ENCODE data around the gene WDSUB1.

The WDSUB1 gene

GRCh38 chr2:159285929-159286708 is at the start of gene WDSUB1:
Gene WDSUB1 (minus strand): TSS chr2:159286703. CDS start chr2:159283069, 3,634 bp downstream.
- DNase-seq: peak; percentile 66

DNA sequence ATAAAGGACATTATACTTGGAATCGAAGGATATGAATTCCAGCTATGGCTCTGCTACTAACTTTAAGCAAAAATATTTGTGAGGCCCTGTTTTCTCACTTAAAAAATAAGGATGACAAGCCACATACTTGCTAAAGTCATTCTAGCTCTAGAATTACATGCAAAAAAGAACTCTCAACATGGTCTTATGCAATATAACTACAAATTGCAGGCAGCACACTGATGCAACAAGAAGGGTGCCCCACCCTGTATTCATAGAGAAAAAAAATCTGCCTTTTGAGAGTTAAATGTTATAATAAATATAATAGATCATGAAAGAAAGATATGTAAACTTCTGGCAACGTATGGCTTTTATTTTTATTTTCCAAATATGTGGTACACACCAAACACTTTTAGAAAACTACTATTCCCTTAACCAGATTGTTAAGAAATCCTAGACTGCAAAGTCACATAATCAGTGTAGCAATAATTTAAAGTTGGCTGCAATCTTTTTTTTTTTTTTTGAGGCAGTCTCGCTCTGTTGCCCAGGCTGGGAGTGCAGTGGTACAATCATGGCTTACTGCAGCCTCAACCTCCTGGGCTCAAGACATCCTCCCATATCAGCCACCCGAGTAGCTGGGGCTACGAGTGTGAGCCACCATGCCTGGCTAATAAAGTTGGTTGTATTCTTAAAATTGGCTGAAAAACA is 40.2 kb upstream of the WDSUB1 start:
- peak; percentile 87 for DNase-seq

DNA sequence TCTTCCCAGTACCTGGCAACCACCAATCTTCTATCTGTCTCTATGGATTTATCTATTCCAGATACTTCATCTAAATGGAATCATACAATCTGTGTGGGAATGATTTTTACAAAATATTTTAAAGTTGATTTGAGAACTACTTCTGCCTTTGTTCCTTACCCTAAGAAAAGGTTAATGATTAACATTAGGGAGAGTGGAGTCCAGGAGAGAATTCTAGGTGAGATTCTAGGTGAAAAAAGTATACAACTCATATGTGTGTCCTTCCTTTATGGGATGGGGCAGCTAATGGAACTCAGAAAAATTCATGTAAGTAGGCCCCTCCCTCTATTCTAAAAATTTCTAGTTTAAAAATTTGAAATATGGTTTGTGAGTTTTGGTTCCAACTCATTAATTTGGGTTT is 35.9 kb upstream of the WDSUB1 start:
- no peak for DNase-seq

- no peak for DNase-seq
Observed at GRCh38 chr2:159317392-159318088, 31.0 kb upstream of the WDSUB1 start.

DNA sequence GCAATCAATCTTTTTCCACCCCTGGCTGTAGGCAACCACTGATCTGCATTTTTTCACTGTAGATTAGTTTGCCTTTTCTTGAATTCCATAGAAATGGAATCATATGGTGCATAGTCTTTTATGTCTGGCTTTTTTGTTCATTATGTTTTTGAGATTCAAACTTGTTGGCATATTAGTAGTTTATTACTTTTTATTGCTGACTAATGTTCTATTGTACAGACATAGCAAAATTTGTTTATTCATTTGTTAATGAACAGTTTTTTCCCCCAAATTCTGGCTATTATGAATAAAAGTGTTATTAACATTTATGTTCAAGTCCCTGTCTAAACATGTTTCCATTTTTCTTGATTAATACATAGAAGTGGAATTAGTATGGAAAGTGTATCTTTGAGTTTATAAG is 21.4 kb upstream of the WDSUB1 start:
- DNase-seq: no peak

DNA sequence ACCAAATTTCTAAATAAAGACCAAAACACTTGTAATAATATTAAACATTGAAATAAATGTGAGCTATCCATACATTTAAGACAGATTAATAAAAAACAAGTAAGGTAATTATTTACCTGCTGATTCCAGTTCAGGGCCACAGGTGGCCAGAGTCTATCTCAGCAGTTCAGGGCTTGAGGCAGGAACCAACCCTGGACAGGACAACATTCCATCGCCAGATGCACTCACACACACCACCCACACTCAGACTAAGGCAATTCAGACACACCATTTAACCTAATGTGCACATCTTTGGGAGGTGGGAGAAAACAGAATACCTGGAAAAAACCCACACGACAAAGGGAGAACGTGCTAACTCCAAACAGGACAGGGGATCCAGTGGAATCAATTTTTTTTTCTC is 14.1 kb upstream of the WDSUB1 start:
- DNase-seq: no peak

DNA sequence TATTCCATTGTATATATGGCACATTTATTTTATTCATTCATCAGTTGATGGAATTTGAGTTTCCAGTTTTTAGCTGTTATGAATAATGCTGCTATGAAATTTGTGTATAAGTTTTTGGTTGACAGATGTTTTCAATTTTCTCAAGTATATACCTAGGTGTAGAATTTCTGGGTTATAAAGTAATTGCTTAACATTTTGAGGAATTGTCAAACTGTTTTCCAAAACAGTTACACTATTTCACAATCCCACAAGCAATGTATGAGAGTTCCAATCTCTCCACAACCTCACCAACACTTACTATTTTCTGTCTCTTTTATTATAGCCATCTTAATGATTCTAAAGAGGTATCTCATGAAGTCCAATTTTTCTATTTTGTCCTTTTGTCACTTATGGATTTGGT is 12.5 kb upstream of the WDSUB1 start:
- DNase-seq: no peak

DNA sequence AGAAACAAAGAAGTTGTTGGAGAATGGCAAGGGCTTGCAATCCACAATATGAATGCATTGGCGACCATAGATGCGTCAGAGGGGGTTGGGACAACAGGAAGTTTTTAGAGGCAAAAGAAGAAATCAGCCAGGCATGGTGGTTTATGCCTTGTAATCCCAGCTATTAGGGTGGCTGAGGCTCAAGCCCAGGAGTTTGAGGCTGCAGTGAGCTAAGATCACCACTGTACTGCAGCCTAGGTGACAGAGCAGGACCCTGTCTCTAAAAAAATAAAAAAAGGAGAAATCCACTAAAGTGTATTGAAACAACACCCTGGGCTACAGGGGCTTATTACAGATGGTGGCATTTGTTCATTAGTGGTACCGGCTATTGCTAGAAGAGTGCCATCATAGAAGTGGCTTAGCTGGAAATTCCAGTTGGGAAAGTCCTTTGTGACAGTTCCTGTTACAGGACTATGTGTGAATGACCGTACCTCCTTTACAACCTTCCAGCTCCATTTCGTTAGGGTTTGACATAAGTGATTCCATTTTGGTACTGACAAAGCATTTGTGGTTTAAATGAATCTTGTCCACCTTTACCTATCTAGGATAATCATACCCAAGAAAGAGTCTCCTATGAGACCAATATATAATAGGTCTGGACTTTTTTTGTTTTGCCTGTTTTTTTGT is 10.7 kb upstream of the WDSUB1 start:
- DNase-seq: peak; percentile 11

DNA sequence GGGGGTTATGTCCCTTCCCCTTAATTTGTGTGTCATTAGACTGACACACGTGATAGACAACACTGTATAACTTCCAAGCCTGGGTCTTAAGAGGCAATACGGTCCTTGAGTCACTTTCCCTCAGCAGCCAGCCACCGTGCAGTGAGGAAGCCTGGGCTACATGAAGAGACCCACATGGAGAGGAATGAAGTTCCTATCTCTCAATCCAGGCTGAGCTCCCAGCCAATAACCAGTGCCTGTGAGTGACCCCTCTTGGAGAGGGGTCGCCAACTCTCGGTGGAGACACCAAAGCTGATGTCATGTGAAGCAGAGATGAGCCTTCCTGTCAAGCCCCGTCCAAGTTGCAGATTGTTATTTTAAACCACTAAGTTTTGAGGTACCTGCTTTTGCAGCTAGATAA is 5.7 kb upstream of the WDSUB1 start:
- DNase-seq: no peak

- peak; percentile 87 for DNase-seq
Observed at GRCh38 chr2:159290289-159290907, 3.9 kb upstream of the WDSUB1 start.

DNA sequence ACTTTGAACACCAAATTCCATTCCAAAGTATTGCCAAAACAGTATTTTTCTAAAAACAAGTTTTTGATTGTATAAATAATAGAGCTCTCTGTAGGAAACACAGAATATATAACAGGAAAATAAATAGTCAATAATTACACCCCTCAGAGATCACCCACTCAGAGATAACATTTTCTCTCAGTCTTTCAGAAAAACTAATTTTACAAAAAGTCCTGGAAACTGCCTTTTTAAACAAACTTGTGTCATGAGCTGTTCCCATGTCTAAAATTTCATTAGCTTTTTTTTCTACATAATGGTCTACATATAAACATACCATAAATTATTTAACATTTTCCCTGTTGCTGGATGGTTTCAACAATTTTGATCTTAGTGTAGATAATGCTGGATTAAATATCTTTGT is 1.2 kb upstream of the WDSUB1 start:
- no peak for DNase-seq

GRCh38 chr2:159286709-159287441 is 372 bp upstream of the WDSUB1 start:
- peak; percentile 99 for DNase-seq

- no peak for DNase-seq
Observed at GRCh38 chr2:159285433-159285832, 1.1 kb downstream of the WDSUB1 start.

GRCh38 chr2:159283529-159283928 is 3.0 kb downstream of the WDSUB1 start:
- DNase-seq: no peak

GRCh38 chr2:159281002-159281401 is 5.5 kb downstream of the WDSUB1 start:
- DNase-seq: no peak

- DNase-seq: no peak
Observed at GRCh38 chr2:159279700-159280099, 6.8 kb downstream of the WDSUB1 start.

DNA sequence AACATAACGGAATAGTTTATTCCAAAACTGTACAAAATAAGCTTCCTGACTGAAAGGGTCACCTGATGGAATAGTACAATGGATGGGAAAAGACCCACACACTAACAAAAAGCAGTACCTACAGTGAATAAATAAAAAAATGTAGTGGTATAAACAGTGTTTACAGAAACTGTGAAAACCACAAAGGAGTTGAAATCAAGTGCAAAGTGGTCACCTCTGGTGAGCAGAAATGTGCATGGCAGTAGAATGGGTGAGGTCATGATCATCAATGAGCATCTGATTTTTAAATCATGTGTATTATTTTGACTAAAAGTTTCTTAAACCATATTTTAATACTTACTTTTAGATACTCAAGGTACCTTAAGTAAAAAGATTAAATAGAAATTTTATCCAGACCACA is 11.4 kb downstream of the WDSUB1 start:
- DNase-seq: no peak

GRCh38 chr2:159272156-159272555 is 14.3 kb downstream of the WDSUB1 start:
- no peak for DNase-seq

DNA sequence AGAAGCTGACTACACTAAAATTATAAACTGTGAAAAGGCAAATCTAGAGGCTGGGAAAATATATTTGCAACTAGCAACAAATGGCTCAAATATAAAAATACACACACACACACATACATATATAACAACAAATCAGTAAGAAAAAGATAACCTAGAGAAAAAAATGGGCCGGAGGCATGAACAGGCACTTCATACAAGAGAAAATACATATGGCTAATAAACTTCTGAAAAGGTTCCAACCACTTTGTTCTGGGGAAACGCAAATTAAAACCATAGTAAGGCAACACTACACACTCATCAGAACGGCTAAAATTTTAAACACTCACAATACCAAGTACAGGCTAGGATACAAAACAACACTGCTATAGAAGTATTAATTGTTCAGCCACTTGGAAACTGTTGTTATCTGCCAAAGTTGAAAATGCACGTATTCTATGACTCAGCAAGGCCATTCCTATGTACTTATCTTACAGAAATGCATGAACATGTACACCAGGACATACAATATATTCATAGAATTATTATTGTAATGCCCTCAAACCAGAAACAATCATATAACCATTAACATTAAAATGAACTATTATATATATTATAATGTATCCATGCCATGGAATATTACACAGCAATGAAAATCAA is 15.6 kb downstream of the WDSUB1 start:
- DNase-seq: no peak

DNA sequence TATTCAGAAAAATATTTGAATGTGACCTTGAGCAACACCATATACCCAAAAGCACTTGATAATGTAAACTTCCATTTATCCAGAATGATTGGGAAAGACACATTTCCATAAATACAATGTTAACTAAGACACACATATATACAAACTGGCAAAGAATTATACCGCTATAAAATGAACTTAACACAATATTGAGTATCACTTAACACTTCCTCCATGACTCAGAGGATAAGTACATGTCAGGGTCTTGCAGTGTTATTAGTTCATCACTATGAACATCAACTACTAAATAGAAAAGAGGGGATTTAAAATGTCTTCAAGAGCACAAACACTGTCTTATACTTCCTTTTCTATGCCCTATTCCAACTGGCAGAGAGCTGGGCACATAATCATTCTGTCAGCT is 18.6 kb downstream of the WDSUB1 start:
- peak; percentile 11 for DNase-seq

DNA sequence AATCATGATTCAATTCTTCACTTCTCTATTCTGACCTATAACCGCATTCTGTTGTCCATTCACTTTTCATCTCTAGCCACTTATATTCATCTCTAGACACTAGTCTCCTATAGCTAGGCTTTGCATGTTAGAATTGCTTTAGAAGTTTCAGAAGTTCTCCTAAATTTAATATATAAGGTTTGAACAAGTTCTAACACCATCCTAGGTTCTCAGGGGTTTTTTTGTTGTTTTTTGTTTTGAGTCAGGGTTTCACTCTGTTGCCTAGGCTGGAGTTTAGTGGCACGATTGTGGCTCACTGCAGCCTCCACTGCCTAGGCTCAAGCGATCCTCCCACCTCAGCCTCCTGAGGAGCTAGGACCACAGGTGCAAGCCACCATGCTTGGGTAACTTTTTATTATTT is 19.9 kb downstream of the WDSUB1 start:
- DNase-seq: no peak

DNA sequence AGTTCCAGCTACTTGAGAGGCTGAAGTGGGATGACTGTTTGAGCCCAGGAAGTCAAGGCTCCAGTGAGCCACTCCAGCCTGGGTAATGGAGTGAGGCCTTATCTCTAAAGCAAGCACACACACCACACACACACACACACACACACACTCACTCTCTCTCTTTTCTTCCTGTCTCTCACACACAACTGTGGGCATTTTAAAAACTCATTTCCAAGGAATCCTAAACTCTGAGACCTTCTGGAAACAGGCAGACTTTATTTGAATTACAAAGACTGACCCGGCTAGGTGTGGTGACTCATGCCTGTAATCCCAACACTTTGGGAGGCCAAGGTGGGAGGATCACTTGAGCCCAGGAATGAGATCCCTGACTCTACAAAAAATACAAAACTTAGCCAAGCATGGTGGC is 21.3 kb downstream of the WDSUB1 start:
- DNase-seq: no peak

Data from inflammatory macrophage treated with lipopolysaccharide for 4 hours (primary cell).